Activated naive CD4-positive, alpha-beta T cell treated with anti-CD3 and anti-CD28 coated beads, Interleukin-2, amount 50 U/mL, for 72 hours (primary cell): ENCODE measurements around the gene GALE. TPM values are rescaled to one million over a fixed set of nuclear protein-coding genes. Genes with fewer than 3 reads are reported as not detected.
A peak's percentile ranks its signal among the peaks of the same experiment; 100 is the strongest.
"Not testable (repeated sequence)": the region's sequence is repeated elsewhere in the genome, so short reads cannot be mapped to it uniquely, and the experiment has no call there.

Source experiments
- ATAC-seq, 2 donors: fragments of 150-1000 bp; cut with Tn5 transposase; 2 replicates each; pipeline ENCODE4 v1.10.0; 2021; ENCODE audit warnings: mild to moderate bottlenecking in 2 of 2, moderate library complexity in 2 of 2
- DNase-seq, 2 donors: peaks; one replicate each; pipeline ENCODE4 v3.0.0; 2021 to 2022; ENCODE audit warnings: low spot score in 2 of 2
- H3K27ac Mint-ChIP-seq, 2 donors: one replicate each; pipeline ENCODE4 v1.8.0; 2022; ENCODE audit warnings: mild to moderate bottlenecking in 2 of 2, mixed read lengths in 2 of 2
- H3K36me3 Mint-ChIP-seq, 2 donors: one replicate each; pipeline ENCODE4 v1.8.0; 2022; ENCODE audit warnings: mixed read lengths in 2 of 2
- H3K9me3 Mint-ChIP-seq, 2 donors: one replicate each; pipeline ENCODE4 v1.8.0; 2022; ENCODE audit warnings: mixed read lengths in 2 of 2
- total RNA-seq, 2 donors: library from RNA; stranded (reverse); gene quantifications; one replicate each; pipeline ENCODE4 v1.2.3, GENCODE V29; 2022

GALE gene
- total RNA-seq, 2 donors from 2014 or later = 43.6 to 53.2 TPM

- not testable (repeated sequence) for ATAC-seq, DNase-seq, H3K9me3 Mint-ChIP-seq
- H3K27ac Mint-ChIP-seq = peak overlapping the region in 1 of 2 donors; percentile 84
- peaks cover 20 to 24% of the 10 kb centered on the region in 2 donors for H3K36me3 Mint-ChIP-seq
These were observed 17.4 kb downstream of the GALE start for GRCh38 chr1:23783141-23783540.

GRCh38 chr1:23779826-23780371 lies 20.7 kb downstream of the GALE start:
- peak in 1 of 2 donors; percentile 36 for ATAC-seq

GRCh38 chr1:23777979-23778814 lies 22.4 kb downstream of the GALE start, which contains the start of gene PITHD1:
Gene PITHD1 (plus strand): TSS chr1:23778418. CDS start chr1:23778516, 98 bp downstream.
- ATAC-seq = peak; percentile 84 to 88
- Mint-ChIP-seq H3K9me3 (no peaks in the 10 kb centered on the region), H3K27ac (peak within 1 kb of the TSS; percentile 81 to 87), H3K36me3 (peaks cover 5 to 16% of the 10 kb centered on the region in 2 donors)
- peak; percentile 79 to 85 for DNase-seq

More at GRCh38 chr1:23779826-23780371, 20.7 kb downstream of the GALE start:
- peak overlapping the region; percentile 87 for H3K27ac Mint-ChIP-seq
- H3K9me3 Mint-ChIP-seq = no peaks in the 10 kb centered on the region
- H3K36me3 Mint-ChIP-seq = peaks cover 5 to 19% of the 10 kb centered on the region in 2 donors
- no peak for DNase-seq

- Mint-ChIP-seq H3K27ac (no peak overlapping the region), H3K9me3 (no peaks in the 10 kb centered on the region), H3K36me3 (peaks cover 5 to 16% of the 10 kb centered on the region in 2 donors)
- no peak for ATAC-seq
- no peak for DNase-seq
These were observed 24.3 kb downstream of the GALE start for GRCh38 chr1:23776217-23776616.

- ATAC-seq (no peak), DNase-seq (no peak)
- Mint-ChIP-seq H3K36me3 (peaks cover 5 to 12% of the 10 kb centered on the region in 2 donors), H3K9me3 (no peaks in the 10 kb centered on the region), H3K27ac (no peak overlapping the region)
These were observed 26.2 kb downstream of the GALE start for GRCh38 chr1:23774174-23774880.

- DNase-seq (no peak), ATAC-seq (no peak)
- Mint-ChIP-seq H3K36me3 (peaks cover 2% of the 10 kb centered on the region in 2 donors), H3K9me3 (no peaks in the 10 kb centered on the region), H3K27ac (no peak overlapping the region)
These were observed 27.7 kb downstream of the GALE start for GRCh38 chr1:23772854-23773242.

GRCh38 chr1:23772049-23772853 lies 28.3 kb downstream of the GALE start:
- Mint-ChIP-seq H3K27ac (no peak overlapping the region), H3K36me3 (no peaks in the 10 kb centered on the region), H3K9me3 (no peaks in the 10 kb centered on the region)
- DNase-seq = peak in 1 of 2 donors; percentile 92
- ATAC-seq = peak; percentile 82 to 94

GRCh38 chr1:23768733-23769132 lies 31.8 kb downstream of the GALE start:
- ATAC-seq (no peak), DNase-seq (no peak)
- no peaks in the 10 kb centered on the region for H3K36me3 Mint-ChIP-seq
- H3K9me3 Mint-ChIP-seq = no peaks in the 10 kb centered on the region
- no peak overlapping the region for H3K27ac Mint-ChIP-seq

GRCh38 chr1:23763041-23763577 lies 37.4 kb downstream of the GALE start:
- no peaks in the 10 kb centered on the region for H3K36me3 Mint-ChIP-seq

GRCh38 chr1:23759277-23759676 lies 41.3 kb downstream of the GALE start:
- Mint-ChIP-seq H3K9me3 (no peaks in the 10 kb centered on the region), H3K36me3 (peaks cover 3 to 9% of the 10 kb centered on the region in 2 donors), H3K27ac (peak overlapping the region; percentile 35 to 53)
- no peak for DNase-seq
- no peak for ATAC-seq

More at GRCh38 chr1:23763041-23763577, 37.4 kb downstream of the GALE start:
- ATAC-seq (no peak), DNase-seq (no peak)
- Mint-ChIP-seq H3K27ac (peak overlapping the region in 1 of 2 donors; percentile 50), H3K9me3 (no peaks in the 10 kb centered on the region)

GRCh38 chr1:23757812-23758211 lies 42.7 kb downstream of the GALE start:
- ATAC-seq (no peak), DNase-seq (no peak)
- Mint-ChIP-seq H3K36me3 (peaks cover 16% of the 10 kb centered on the region in 2 donors), H3K9me3 (no peaks in the 10 kb centered on the region), H3K27ac (no peak overlapping the region)

- DNase-seq = no peak
- peak in 1 of 2 donors; percentile 43 for ATAC-seq
- Mint-ChIP-seq H3K36me3 (peaks cover 16 to 18% of the 10 kb centered on the region in 2 donors), H3K9me3 (no peaks in the 10 kb centered on the region), H3K27ac (peak overlapping the region in 1 of 2 donors; percentile 60)
These were observed 43.9 kb downstream of the GALE start for GRCh38 chr1:23756676-23757075.

- ATAC-seq = no peak
- Mint-ChIP-seq H3K27ac (no peak overlapping the region), H3K36me3 (peaks cover 23 to 25% of the 10 kb centered on the region in 2 donors), H3K9me3 (no peaks in the 10 kb centered on the region)
- DNase-seq = no peak
These were observed 47.6 kb downstream of the GALE start for GRCh38 chr1:23752909-23753308.

- H3K36me3 Mint-ChIP-seq = peaks cover 23 to 29% of the 10 kb centered on the region in 2 donors
- H3K9me3 Mint-ChIP-seq = no peaks in the 10 kb centered on the region
- ATAC-seq (no peak), DNase-seq (no peak)
- peak overlapping the region in 1 of 2 donors; percentile 66 for H3K27ac Mint-ChIP-seq
These were observed 48.7 kb downstream of the GALE start for GRCh38 chr1:23751815-23752200.

- H3K9me3 Mint-ChIP-seq = no peaks in the 10 kb centered on the region
- peaks cover 23 to 30% of the 10 kb centered on the region in 2 donors for H3K36me3 Mint-ChIP-seq
- peak overlapping the region in 1 of 2 donors; percentile 66 for H3K27ac Mint-ChIP-seq
- DNase-seq = peak in 1 of 2 donors; percentile 36
- peak; percentile 54 to 78 for ATAC-seq
These were observed 49.3 kb downstream of the GALE start for GRCh38 chr1:23751050-23751814.
